B cell (primary cell): ENCODE results near the gene PRTFDC1.

Experiments
- CTCF ChIP-seq: fragments of 200-600 bp; IDR thresholded peaks from one replicate; pipeline ENCODE4 v1.8.0; 2022; ENCODE audit warnings: antibody characterized with exemption, mild to moderate bottlenecking
- EZH2 ChIP-seq: IDR thresholded peaks from 2 replicates; pipeline ENCODE4 v1.6.1; 2012; ENCODE audit warnings: borderline replicate concordance, low read depth, mild to moderate bottlenecking, moderate library complexity, low read length; ENCODE audit not compliant: insufficient read depth, poor library complexity, severe bottlenecking

- TF ChIP-seq CTCF = no peak
- no peak for TF ChIP-seq EZH2
Measured at GRCh38 chr10:24841530-24841929, 110.9 kb downstream of the PRTFDC1 start.
